K562 (cell line): Measurements from ENCODE around the gene CTIF. TPM values are rescaled to one million over a fixed set of nuclear protein-coding genes. Genes with fewer than 3 reads are reported as not detected.

ENCODE experiments used
- ATF4 ChIP-seq: fragments of 450-650 bp; formaldehyde crosslinking; IDR thresholded peaks from 2 replicates; pipeline ENCODE4 v1.4.0; 2022; ENCODE audit warnings: mild to moderate bottlenecking, moderate library complexity
- BRCA1 ChIP-seq, 2 experiments: fragments of 450-650 bp in 1 of 2; sonication (generic) in 1 of 2; formaldehyde crosslinking in 1 of 2; IDR thresholded peaks; 2 replicates each; pipeline versions ENCODE4 v1.5.0 to v1.6.1; 2017 to 2020; ENCODE audit warnings: mild to moderate bottlenecking in 1 of 2, missing genetic modification reagents in 1 of 2
- ETV6 ChIP-seq, 3 experiments: fragments of 150-350 bp in 1 of 3; sonication (generic) in 1 of 3; formaldehyde crosslinking in 1 of 3; IDR thresholded peaks; 2 replicates each; pipeline versions ENCODE4 v1.6.1 to v1.8.0; 2014 to 2022; ENCODE audit warnings: borderline replicate concordance in 2 of 3, low read depth in 2 of 3, antibody characterized with exemption in 1 of 3, low read length in 1 of 3, mild to moderate bottlenecking in 1 of 3, missing genetic modification reagents in 1 of 3
- GTF2F1 ChIP-seq: IDR thresholded peaks from 2 replicates; pipeline ENCODE4 v1.6.1; 2011; ENCODE audit warnings: low read depth, low read length, improper control_type of control experiment
- HDGF ChIP-seq: fragments of 450-650 bp; IDR thresholded peaks from 2 replicates; pipeline ENCODE4 v1.6.1; 2016
- TCF7 ChIP-seq: sonication (generic); IDR thresholded peaks from 2 replicates; pipeline ENCODE4 v1.6.1; 2016; ENCODE audit warnings: antibody characterized with exemption, borderline replicate concordance
- ZC3H11A ChIP-seq: IDR thresholded peaks from 2 replicates; pipeline ENCODE4 v1.6.1; 2012; ENCODE audit warnings: low read depth, low read length, improper control_type of control experiment
- ZNF444 ChIP-seq: fragments of 250-450 bp; sonication (Bioruptor Pico); IDR thresholded peaks from 2 replicates; pipeline ENCODE4 v1.4.0; 2020; ENCODE audit warnings: mild to moderate bottlenecking, moderate library complexity
- ZNF717 ChIP-seq: fragments of 250-450 bp; sonication (Bioruptor Pico); IDR thresholded peaks from 2 replicates; pipeline ENCODE4 v1.5.0; 2021
- polyA plus RNA-seq, 8 experiments: library from polyadenylated mRNA; depleted of rRNA in 4 of 8; stranded (reverse) in 5 of 8; unstranded in 3 of 8; fragments of >200 nt; fragmentation: Nextera tagmentation in 2 of 8; fragmentation: Illumina TruSeq in 1 of 8; extraction: Ambion mirVana in 2 of 8; extraction: Trizol in 1 of 8; gene quantifications; 2 replicates each; pipeline versions ENCODE4 v1.2.1 to v1.2.3, GENCODE V29; 2011 to 2014; ENCODE audit warnings: inconsistent platforms in 1 of 8, missing spikeins in 1 of 8
- total RNA-seq, 7 experiments: library from RNA; depleted of rRNA in 6 of 7; stranded (reverse); fragments of >200 nt in 6 of 7; fragmentation: Illumina TruSeq in 2 of 7; extraction: Trizol in 2 of 7; gene quantifications; 2 replicates each; pipeline versions ENCODE4 v1.2.1 to v1.2.3, GENCODE V29; 2011 to 2021; ENCODE audit warnings: low replicate concordance in 1 of 7

CTIF gene
- total and polyA plus RNA-seq, 9 of the 15 experiments (the other 6 are each of a cell fraction or from before 2014, with no cell fraction given) = 0.17 to 11.5 (median 2.2) TPM

GRCh38 chr18:48902023-48902855 lies 363.4 kb downstream of the CTIF start (continued):
- TF ChIP-seq GTF2F1 (no peak), TCF7 (no peak), ETV6 (IDR thresholded peaks at IDR 0.05; ENCODE audit: borderline replicate concordance in 1 of 2, low read depth in 2 of 2, low read length in 1 of 2) (no peak), ETV6 (CRISPR knock-in tag; IDR thresholded peaks at IDR 0.05; ENCODE audit: borderline replicate concordance) (no peak), ZC3H11A (no peak), HDGF (no peak), BRCA1 (IDR thresholded peaks at IDR 0.05) (no peak), BRCA1 (CRISPR knock-in tag; IDR thresholded peaks at IDR 0.05) (no peak), ATF4 (CRISPR knock-in tag) (no peak), ZNF444 (no peak), ZNF717 (CRISPR knock-in tag) (no peak)
